ENCODE data around the gene SLC25A24. TPM values are rescaled to one million over a fixed set of nuclear protein-coding genes. Genes with fewer than 3 reads are reported as not detected.

SLC25A24 gene
- total RNA-seq, 1 experiment from 2014 or later: 35.0 TPM

DNA sequence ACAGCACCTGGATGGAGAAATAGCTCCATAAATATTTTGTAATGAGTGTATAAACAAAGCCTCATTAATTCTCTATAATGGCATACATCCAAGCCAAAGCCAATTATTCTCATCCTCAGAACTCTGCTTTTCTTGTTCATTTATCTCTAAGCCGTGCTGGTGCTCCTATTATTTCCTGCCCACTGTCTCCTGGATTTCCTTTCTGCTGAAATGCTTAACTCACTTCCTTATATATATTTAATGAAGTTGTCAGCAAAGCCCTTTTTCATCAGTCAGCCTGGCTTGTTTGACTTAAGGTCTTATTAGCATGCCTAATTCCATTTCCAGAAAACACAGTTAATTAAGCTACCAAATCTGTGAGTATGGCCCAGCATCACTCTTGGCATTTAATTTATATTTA, 93.4 kb downstream of the SLC25A24 start:
- no peak for DNase-seq (ENCODE audit: low spot score)

DNA sequence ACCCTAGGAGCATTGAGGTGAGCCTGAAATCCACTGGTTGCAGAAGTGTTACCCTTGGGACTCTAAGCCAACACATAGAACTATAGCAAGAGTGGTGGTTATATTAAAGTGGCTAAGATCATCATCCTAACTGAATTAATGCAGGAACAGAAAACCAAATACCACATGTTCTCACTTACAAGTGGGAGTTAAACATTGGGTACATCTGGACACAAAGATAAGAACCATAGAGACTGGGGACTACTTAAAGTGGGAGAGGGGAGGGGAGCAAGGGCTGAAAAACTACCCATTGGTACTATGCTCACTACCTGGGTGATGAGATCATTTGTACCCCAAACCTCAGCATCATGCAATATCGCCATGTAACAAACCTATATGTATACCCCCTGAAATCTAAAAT, 100.0 kb downstream of the SLC25A24 start:
- no peak for DNase-seq (ENCODE audit: low spot score)

DNA sequence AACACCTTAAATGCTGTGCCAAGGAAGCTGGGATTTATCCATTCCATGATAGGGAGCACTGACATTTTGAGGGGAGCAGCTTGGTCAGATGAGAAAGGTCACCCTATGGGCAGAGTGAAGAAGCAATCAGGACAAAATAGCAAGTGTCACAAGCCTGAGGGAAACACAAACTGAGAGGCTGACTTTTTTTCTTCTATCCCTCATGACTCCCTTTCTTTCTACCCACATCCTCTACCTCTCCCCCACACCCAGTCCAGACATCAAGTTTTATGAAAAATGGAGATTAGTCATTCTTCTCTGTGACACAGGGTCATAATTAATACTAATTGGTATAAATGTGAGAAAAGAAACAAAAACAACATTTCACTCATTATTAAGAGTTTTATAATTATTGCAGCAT, 103.1 kb downstream of the SLC25A24 start:
- DNase-seq (ENCODE audit: low spot score): no peak

DNA sequence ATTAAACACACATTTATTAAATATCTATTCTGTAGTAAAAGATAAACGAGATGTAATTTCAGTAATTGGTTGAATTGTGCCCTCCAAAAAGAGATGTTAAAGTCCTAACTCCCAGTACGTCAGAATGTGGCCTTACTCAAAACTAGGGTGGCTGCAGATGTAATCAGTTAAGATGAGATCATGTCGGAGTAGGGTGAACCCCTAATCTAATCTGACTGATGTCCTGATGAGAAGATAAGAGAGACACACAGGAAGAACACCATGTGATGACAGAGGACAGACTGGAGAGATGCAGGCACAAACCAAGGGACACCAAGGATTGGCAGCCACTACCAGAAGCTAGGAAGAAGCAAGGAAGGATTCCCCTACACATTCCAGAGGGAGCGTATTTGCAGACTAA, 104.1 kb downstream of the SLC25A24 start:
- no peak for DNase-seq (ENCODE audit: low spot score)

DNA sequence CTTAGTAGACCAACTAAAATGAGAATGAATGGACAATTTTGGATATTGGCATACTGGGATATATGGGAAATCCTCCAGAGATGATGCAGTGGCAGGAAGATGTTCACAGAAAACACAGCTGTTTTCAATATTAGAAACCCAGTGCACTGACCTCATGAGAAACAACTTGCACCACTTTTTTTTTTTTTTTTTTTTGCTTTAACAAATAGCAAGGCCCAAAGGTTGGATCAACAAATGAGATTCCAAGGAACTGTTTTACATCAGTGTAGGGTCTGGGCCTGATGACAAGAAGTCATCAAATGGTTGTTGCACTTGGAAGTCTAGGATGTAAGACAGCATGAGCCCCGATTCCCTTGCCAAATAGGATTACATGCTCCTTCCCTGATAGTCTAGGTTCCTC, 110.7 kb downstream of the SLC25A24 start:
- no peak for DNase-seq (ENCODE audit: low spot score)

DNA sequence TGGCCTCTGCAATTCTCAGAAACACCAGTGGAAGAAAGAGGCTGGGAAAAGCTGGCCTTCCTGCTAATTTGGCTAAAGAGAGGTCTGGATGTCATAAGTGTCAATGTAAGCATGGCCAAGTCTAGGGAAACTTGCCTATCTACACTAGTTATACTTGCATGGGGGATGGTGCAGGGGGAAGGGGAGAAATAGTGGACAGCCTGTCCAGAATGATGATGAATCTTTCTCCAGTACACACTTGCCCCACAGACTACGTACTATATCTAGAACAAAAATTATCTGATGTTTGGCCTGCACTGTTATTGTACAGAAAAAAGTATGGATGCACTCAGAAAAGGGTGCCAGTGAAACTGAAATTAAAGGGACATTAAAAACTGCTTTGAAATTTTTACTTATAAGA, 114.5 kb downstream of the SLC25A24 start:
- no peak for DNase-seq (ENCODE audit: low spot score)

DNA sequence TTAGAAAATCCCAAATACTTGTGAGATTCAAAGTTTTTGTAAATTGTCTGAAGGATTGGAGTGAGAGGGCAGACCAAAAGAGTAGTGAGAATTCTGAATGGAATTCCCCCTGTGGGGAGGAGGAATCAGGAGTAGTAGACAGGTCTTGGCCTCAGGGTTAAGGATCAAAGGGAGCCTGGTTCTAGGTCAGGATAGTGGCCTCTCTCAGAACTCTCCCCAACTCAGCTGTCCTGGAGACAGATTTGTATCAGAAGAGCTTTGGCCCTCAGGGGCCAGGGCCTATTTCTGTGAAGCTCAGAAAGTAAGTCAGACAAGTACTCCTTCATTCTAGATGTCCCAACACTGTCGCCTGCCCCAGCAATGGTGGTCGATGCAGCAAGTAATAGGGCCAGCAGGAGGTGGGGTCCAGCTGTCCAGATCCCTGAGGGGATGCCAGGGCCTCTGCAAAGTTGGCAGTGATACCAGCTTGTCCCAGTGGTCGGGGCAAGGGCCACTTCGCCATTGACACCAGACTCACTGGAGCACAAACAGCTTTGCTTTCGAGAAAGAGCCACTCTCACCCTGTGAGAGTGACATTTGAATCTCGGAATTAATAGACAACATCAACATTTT, 115.2 kb downstream of the SLC25A24 start:
- DNase-seq (ENCODE audit: low spot score): no peak

Other genes starting within 250 kb of the SLC25A24 start
- 0.03 and 1.7 TPM in 2 replicates for gene VAV3, start 235.2 kb downstream of the SLC25A24 start, total RNA-seq (2014; rRNA removed; shearing (Covaris generic))
- not detected in 2 replicates for gene NBPF4, start 43.7 kb upstream of the SLC25A24 start, total RNA-seq (2014; rRNA removed; shearing (Covaris generic))
- not detected in 2 replicates for gene NBPF6, start 250.0 kb upstream of the SLC25A24 start, total RNA-seq (2014; rRNA removed; shearing (Covaris generic))